HG03108 (cell line): Measurements from ENCODE around the gene NMT1.

Source experiments
- ATAC-seq: cut with Tn5 transposase; IDR thresholded peaks from one replicate; pipeline ENCODE4 v1.9.1; 2021; ENCODE audit warnings: moderate library complexity; ENCODE audit not compliant: unreplicated experiment

Gene NMT1

GRCh38 chr17:45077643-45078042 is 16.5 kb downstream of the NMT1 start:
- no peak for ATAC-seq

- ATAC-seq = no peak
Measured at GRCh38 chr17:45081047-45081703, 20.1 kb downstream of the NMT1 start.

GRCh38 chr17:45086391-45086790 is 25.3 kb downstream of the NMT1 start:
- no peak for ATAC-seq

GRCh38 chr17:45086865-45087503 is 25.9 kb downstream of the NMT1 start:
- ATAC-seq = no peak

GRCh38 chr17:45087504-45087975 is 26.4 kb downstream of the NMT1 start:
- no peak for ATAC-seq

- ATAC-seq = no peak
Measured at GRCh38 chr17:45087978-45088377, 26.9 kb downstream of the NMT1 start.

GRCh38 chr17:45088741-45089140 is 27.6 kb downstream of the NMT1 start:
- no peak for ATAC-seq

- ATAC-seq = no peak
Measured at GRCh38 chr17:45090711-45091110, 29.6 kb downstream of the NMT1 start.

GRCh38 chr17:45091778-45092425 is 30.8 kb downstream of the NMT1 start:
- ATAC-seq = no peak

GRCh38 chr17:45092911-45093430 is 31.9 kb downstream of the NMT1 start:
- ATAC-seq = no peak

GRCh38 chr17:45093444-45094110 is 32.5 kb downstream of the NMT1 start:
- no peak for ATAC-seq

GRCh38 chr17:45096141-45096540 is 35.0 kb downstream of the NMT1 start:
- no peak for ATAC-seq

- no peak for ATAC-seq
Measured at GRCh38 chr17:45096926-45097325, 35.8 kb downstream of the NMT1 start.

- ATAC-seq = no peak
Measured at GRCh38 chr17:45098081-45098868, 37.2 kb downstream of the NMT1 start.

GRCh38 chr17:45098869-45099616 is 37.9 kb downstream of the NMT1 start:
- no peak for ATAC-seq

GRCh38 chr17:45101546-45101882 is 40.4 kb downstream of the NMT1 start:
- ATAC-seq = no peak

- ATAC-seq = no peak
Measured at GRCh38 chr17:45101883-45102811, 41.0 kb downstream of the NMT1 start.

- ATAC-seq = no peak
Measured at GRCh38 chr17:45102856-45103255, 41.7 kb downstream of the NMT1 start.

GRCh38 chr17:45103269-45103795 is 42.2 kb downstream of the NMT1 start:
- ATAC-seq = no peak
